ENCODE results near the gene HIBCH.

- TF ChIP-seq CTCF (IDR thresholded peaks at IDR 0.05), result no peak
- TF ChIP-seq POLR2A (IDR thresholded peaks at IDR 0.05), result no peak
These were observed 41.9 kb upstream of the HIBCH start for GRCh38 chr2:190361572-190361971.

Measured in testis (tissue), 2 donors.